H9 (cell line): ENCODE data around the gene ETF1. TPM values are rescaled to one million over a fixed set of nuclear protein-coding genes. Genes with fewer than 3 reads are reported as not detected.

Experiments used
- DNase-seq: peaks from one replicate; pipeline ENCODE4 v3.0.0-alpha.2; 2017
- H2AFZ ChIP-seq: one replicate; pipeline ENCODE4 v1.6.1; 2013; ENCODE audit warnings: mild to moderate bottlenecking, low read length, control low read depth, moderate library complexity
- H2AK5ac ChIP-seq: 2 replicates; pipeline ENCODE4 v1.6.1; 2013; ENCODE audit warnings: low read length, control low read depth, mixed read lengths; ENCODE audit not compliant: insufficient read length
- H2BK120ac ChIP-seq: one replicate; pipeline ENCODE4 v1.6.1; 2013; ENCODE audit warnings: low read depth, mild to moderate bottlenecking, low read length, control low read depth, inconsistent platforms; ENCODE audit not compliant: poor library complexity, severe bottlenecking
- H2BK12ac ChIP-seq: 2 replicates; pipeline ENCODE4 v1.6.1; 2013; ENCODE audit warnings: low read length, control low read depth, mixed read lengths, low read depth; ENCODE audit not compliant: insufficient read length
- H2BK15ac ChIP-seq: 2 replicates; pipeline ENCODE4 v1.6.1; 2013; ENCODE audit warnings: low read depth, low read length, control low read depth
- H2BK20ac ChIP-seq: one replicate; pipeline ENCODE4 v1.6.1; 2013; ENCODE audit warnings: low read depth, mild to moderate bottlenecking, low read length, control low read depth, inconsistent platforms; ENCODE audit not compliant: poor library complexity, severe bottlenecking
- H2BK5ac ChIP-seq: 2 replicates; pipeline ENCODE4 v1.6.1; 2013; ENCODE audit warnings: low read length, control low read depth, mixed read lengths; ENCODE audit not compliant: insufficient read length
- H3K14ac ChIP-seq: 2 replicates; pipeline ENCODE4 v1.6.1; 2013; ENCODE audit warnings: low read length, control low read depth; ENCODE audit not compliant: insufficient read depth
- H3K18ac ChIP-seq: 2 replicates; pipeline ENCODE4 v1.6.1; 2013; ENCODE audit warnings: low read depth, mild to moderate bottlenecking, mixed read lengths, low read length, control low read depth; ENCODE audit not compliant: insufficient read length
- H3K23ac ChIP-seq: 2 replicates; pipeline ENCODE4 v1.6.1; 2013; ENCODE audit warnings: low read length, control low read depth, mixed read lengths, low read depth; ENCODE audit not compliant: insufficient read length
- H3K23me2 ChIP-seq: 2 replicates; pipeline ENCODE4 v1.6.1; 2013; ENCODE audit warnings: low read depth, mild to moderate bottlenecking, mixed read lengths, low read length, control low read depth; ENCODE audit not compliant: insufficient read length, poor library complexity, severe bottlenecking
- H3K27ac ChIP-seq: 2 replicates; pipeline ENCODE4 v1.5.1; 2013; ENCODE audit warnings: low read length, control low read depth, mixed read lengths, low read depth; ENCODE audit not compliant: insufficient read length
- H3K27me3 ChIP-seq: 2 replicates; pipeline ENCODE4 v1.6.1; 2013; ENCODE audit warnings: low read length, control low read depth, inconsistent platforms; ENCODE audit not compliant: insufficient read depth
- H3K4ac ChIP-seq: 2 replicates; pipeline ENCODE4 v1.6.1; 2013; ENCODE audit warnings: low read depth, mild to moderate bottlenecking, control low read depth, inconsistent platforms, low read length, moderate library complexity
- H3K4me1 ChIP-seq: 2 replicates; pipeline ENCODE4 v1.6.1; 2013; ENCODE audit warnings: low read length, control low read depth, inconsistent platforms; ENCODE audit not compliant: insufficient read depth
- H3K4me2 ChIP-seq: 2 replicates; pipeline ENCODE4 v1.6.1; 2013; ENCODE audit warnings: low read length, control low read depth, mixed read lengths; ENCODE audit not compliant: insufficient read length, insufficient read depth
- H3K56ac ChIP-seq: 2 replicates; pipeline ENCODE4 v1.6.1; 2013; ENCODE audit warnings: low read depth, mild to moderate bottlenecking, mixed read lengths, low read length, control low read depth; ENCODE audit not compliant: insufficient read length
- H3K79me1 ChIP-seq: 2 replicates; pipeline ENCODE4 v1.6.1; 2013; ENCODE audit warnings: low read depth, mild to moderate bottlenecking, moderate library complexity, low read length, control low read depth, inconsistent platforms; ENCODE audit not compliant: insufficient read depth, poor library complexity, severe bottlenecking
- H3K79me2 ChIP-seq: 2 replicates; pipeline ENCODE4 v1.6.1; 2013; ENCODE audit warnings: low read length, control low read depth, inconsistent platforms; ENCODE audit not compliant: insufficient read depth
- H3K9ac ChIP-seq: 2 replicates; pipeline ENCODE4 v1.6.1; 2013; ENCODE audit warnings: low read length, control low read depth, mixed read lengths; ENCODE audit not compliant: insufficient read length; ENCODE audit errors: extremely low read depth
- H3K9me3 ChIP-seq: one replicate; pipeline ENCODE4 v1.6.1; 2013; ENCODE audit warnings: low read depth, low read length, inconsistent platforms; ENCODE audit not compliant: control insufficient read depth
- H3T11ph ChIP-seq: one replicate; pipeline ENCODE4 v1.6.1; 2013; ENCODE audit warnings: mild to moderate bottlenecking, low read length, control low read depth, inconsistent platforms
- H4K20me1 ChIP-seq: one replicate; pipeline ENCODE4 v1.6.1; 2013; ENCODE audit not compliant: control insufficient read depth, insufficient read length, insufficient read depth
- H4K5ac ChIP-seq: 2 replicates; pipeline ENCODE4 v1.6.1; 2013; ENCODE audit warnings: low read depth, mild to moderate bottlenecking, mixed read lengths, low read length, control low read depth; ENCODE audit not compliant: insufficient read length
- H4K8ac ChIP-seq: replicated peaks from 2 replicates; pipeline ENCODE4 v1.6.1; 2013; ENCODE audit warnings: low read length, control low read depth, mixed read lengths, low read depth; ENCODE audit not compliant: insufficient read length
- H4K91ac ChIP-seq: 2 replicates; pipeline ENCODE4 v1.6.1; 2013; ENCODE audit warnings: low read depth, mild to moderate bottlenecking, moderate library complexity, mixed read lengths, low read length, control low read depth; ENCODE audit not compliant: insufficient read length
- H3K27ac Mint-ChIP-seq, 3 experiments: 2 replicates in 2 of 3; 3 replicates in 1 of 3; pipeline ENCODE4 v1.8.0; 2020 to 2021; ENCODE audit warnings: mixed read lengths in 3 of 3, mild to moderate bottlenecking in 1 of 3, moderate library complexity in 1 of 3
- H3K27me3 Mint-ChIP-seq: 2 replicates; pipeline ENCODE4 v1.8.0; 2021; ENCODE audit warnings: low read depth, mild to moderate bottlenecking, moderate library complexity, mixed read lengths
- H3K36me3 Mint-ChIP-seq, 3 experiments: 2 replicates in 2 of 3; 3 replicates in 1 of 3; pipeline ENCODE4 v1.8.0; 2020 to 2021; ENCODE audit warnings: low read depth in 3 of 3, mixed read lengths in 3 of 3; ENCODE audit not compliant: insufficient read depth in 1 of 3
- H3K4me1 Mint-ChIP-seq, 2 experiments: 2 replicates each; pipeline ENCODE4 v1.8.0; 2020; ENCODE audit warnings: mixed read lengths in 2 of 2
- H3K4me3 Mint-ChIP-seq, 2 experiments: 2 replicates in 1 of 2; 3 replicates in 1 of 2; pipeline ENCODE4 v1.8.0; 2020 to 2021; ENCODE audit warnings: mild to moderate bottlenecking in 2 of 2, mixed read lengths in 2 of 2, moderate library complexity in 1 of 2
- H3K9me3 Mint-ChIP-seq, 2 experiments: 2 replicates in 1 of 2; 3 replicates in 1 of 2; pipeline ENCODE4 v1.8.0; 2020; ENCODE audit warnings: mild to moderate bottlenecking in 2 of 2, mixed read lengths in 2 of 2, moderate library complexity in 1 of 2
- WGBS: extraction: QIAGEN DNeasy Blood & Tissue Kit; methylation state at CpG from one replicate; pipeline ENCODE4 v1.1.7; 2013; ENCODE audit warnings: missing lambda C conversion rate, low lambda C conversion rate, mixed read lengths; ENCODE audit not compliant: insufficient read length; ENCODE audit errors: extremely low coverage; 5-methylcytosine and 5-hydroxymethylcytosine counted together
- total RNA-seq: library from RNA; stranded (reverse); gene quantifications from 2 replicates; pipeline ENCODE4 v1.2.1, GENCODE V29; 2021
- TF ChIP-seq, protein P1 (sequence below): fragments of 200-600 bp; sonication (generic); conservative IDR thresholded peaks from 3 replicates; pipeline ENCODE4 v1.8.0; 2021; ENCODE audit warnings: antibody characterized with exemption, mild to moderate bottlenecking

Gene ETF1
- total RNA-seq, 1 experiment from 2014 or later = 175 TPM

DNA sequence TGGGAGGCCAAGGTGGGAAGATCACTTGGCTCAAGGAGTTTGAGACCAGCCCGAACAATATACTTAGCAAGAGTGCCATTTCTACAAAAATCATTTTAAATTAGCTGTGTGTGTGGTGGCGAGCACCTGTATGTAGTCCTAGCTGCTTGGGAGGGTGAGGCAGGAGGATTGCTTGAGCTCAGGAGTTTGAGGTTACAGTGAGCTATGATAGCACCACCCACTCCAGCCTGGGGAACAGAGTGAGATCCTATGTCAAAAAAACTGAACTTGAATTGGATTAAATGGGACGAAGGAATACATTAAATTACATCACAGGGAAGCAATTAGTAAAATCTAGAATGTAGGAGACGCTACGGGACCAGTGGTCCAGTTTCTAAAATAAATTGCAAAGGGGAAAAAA, 6.4 kb upstream of the ETF1 start:
- Histone ChIP-seq H4K91ac (no peak overlapping the region), H3K9ac (no peak overlapping the region), H2BK5ac (no peak overlapping the region), H3K79me2 (peaks cover 20% of the 10 kb centered on the region; the same call in 1 of the 2 replicates), H4K5ac (no peak overlapping the region), H2BK20ac (no peak overlapping the region), H2BK12ac (no peak overlapping the region), H3K14ac (no peak overlapping the region), H2AK5ac (no peak overlapping the region), H3K4ac (no peak overlapping the region), H3T11ph (no peak overlapping the region), H3K27ac (no peak overlapping the region), H3K56ac (no peak overlapping the region), H3K4me2 (no peak overlapping the region), H3K27me3 (no peaks in the 10 kb centered on the region), H3K79me1 (peaks cover 2% of the 10 kb centered on the region), H4K8ac (no peak overlapping the region), H3K23me2 (no peaks in the 10 kb centered on the region), H3K23ac (no peak overlapping the region), H2AFZ (no peak overlapping the region), H4K20me1 (no peaks in the 10 kb centered on the region), H2BK120ac (no peak overlapping the region), H3K9me3 (no peaks in the 10 kb centered on the region), H3K18ac (no peak overlapping the region), H2BK15ac (no peak overlapping the region), H3K4me1 (no peaks in the 10 kb centered on the region)
- no peak overlapping the region for H3K4me3 Mint-ChIP-seq
- no CpG with 5 or more reads among the region's 5 CpGs for WGBS
- H3K9me3 Mint-ChIP-seq = no peaks in the 10 kb centered on the region
- TF ChIP-seq, protein P1, sequence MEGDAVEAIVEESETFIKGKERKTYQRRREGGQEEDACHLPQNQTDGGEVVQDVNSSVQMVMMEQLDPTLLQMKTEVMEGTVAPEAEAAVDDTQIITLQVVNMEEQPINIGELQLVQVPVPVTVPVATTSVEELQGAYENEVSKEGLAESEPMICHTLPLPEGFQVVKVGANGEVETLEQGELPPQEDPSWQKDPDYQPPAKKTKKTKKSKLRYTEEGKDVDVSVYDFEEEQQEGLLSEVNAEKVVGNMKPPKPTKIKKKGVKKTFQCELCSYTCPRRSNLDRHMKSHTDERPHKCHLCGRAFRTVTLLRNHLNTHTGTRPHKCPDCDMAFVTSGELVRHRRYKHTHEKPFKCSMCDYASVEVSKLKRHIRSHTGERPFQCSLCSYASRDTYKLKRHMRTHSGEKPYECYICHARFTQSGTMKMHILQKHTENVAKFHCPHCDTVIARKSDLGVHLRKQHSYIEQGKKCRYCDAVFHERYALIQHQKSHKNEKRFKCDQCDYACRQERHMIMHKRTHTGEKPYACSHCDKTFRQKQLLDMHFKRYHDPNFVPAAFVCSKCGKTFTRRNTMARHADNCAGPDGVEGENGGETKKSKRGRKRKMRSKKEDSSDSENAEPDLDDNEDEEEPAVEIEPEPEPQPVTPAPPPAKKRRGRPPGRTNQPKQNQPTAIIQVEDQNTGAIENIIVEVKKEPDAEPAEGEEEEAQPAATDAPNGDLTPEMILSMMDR = no peak
- H3K36me3 Mint-ChIP-seq = peaks cover 11 to 28% (median 20%) of the 10 kb centered on the region in 3 experiments
- H3K4me1 Mint-ChIP-seq = peaks cover 14 to 15% of the 10 kb centered on the region in 2 experiments
- no peaks in the 10 kb centered on the region for H3K27me3 Mint-ChIP-seq
- no peak overlapping the region; a peak in 1 of 7 replicates for H3K27ac Mint-ChIP-seq
- no peak for DNase-seq
